H1 (cell line): ENCODE measurements around the gene NACAD. TPM values are rescaled to one million over a fixed set of nuclear protein-coding genes. Genes with fewer than 3 reads are reported as not detected.

Experiments used
- CTCF ChIA-PET: fragments of 300-600 bp; sonication (Branson Sonifier 250); formaldehyde crosslinking; loops from one replicate; lab custom pipeline; 2021; ENCODE audit not compliant: partially characterized antibody; lab: Charles Lee
- POLR2A ChIA-PET: fragments of 300-600 bp; sonication (Branson Sonifier 250); formaldehyde crosslinking; loops from one replicate; lab custom pipeline; 2021; ENCODE audit warnings: inconsistent platforms; ENCODE audit not compliant: partially characterized antibody; lab: Charles Lee
- DNase-seq, 2 experiments: peaks; one replicate each; pipeline versions ENCODE4 v3.0.0 to v3.0.0-alpha.2; 2010 to 2022; ENCODE audit warnings: low spot score in 2 of 2, low read depth in 1 of 2, mixed read lengths in 1 of 2
- FAIRE-seq: peaks from 2 replicates; lab custom pipeline; 2011; peaks lifted over from hg19 to GRCh38; lab: Jason Lieb, UNC
- H2AFZ ChIP-seq: 2 replicates; pipeline ENCODE4 v1.8.1; 2012; ENCODE audit warnings: low read length, inconsistent platforms
- H2AK5ac ChIP-seq: 2 replicates; pipeline ENCODE4 v1.6.1; 2013; ENCODE audit warnings: low read depth, low read length
- H2BK120ac ChIP-seq: replicated peaks from 2 replicates; pipeline ENCODE3; 2013; ENCODE audit warnings: low read depth, low read length, inconsistent platforms
- H2BK12ac ChIP-seq: 2 replicates; pipeline ENCODE4 v1.6.1; 2013; ENCODE audit warnings: low read depth, low read length
- H2BK15ac ChIP-seq: 2 replicates; pipeline ENCODE4 v1.6.1; 2013; ENCODE audit warnings: low read length
- H2BK20ac ChIP-seq: 2 replicates; pipeline ENCODE4 v1.6.1; 2013; ENCODE audit warnings: low read length
- H2BK5ac ChIP-seq: 2 replicates; pipeline ENCODE4 v1.6.1; 2013; ENCODE audit warnings: low read depth, low read length
- H3K14ac ChIP-seq: 2 replicates; pipeline ENCODE4 v1.6.1; 2013; ENCODE audit warnings: inconsistent platforms; ENCODE audit not compliant: insufficient read length
- H3K18ac ChIP-seq: 2 replicates; pipeline ENCODE4 v1.6.1; 2013; ENCODE audit warnings: low read length; ENCODE audit errors: extremely low read depth
- H3K23ac ChIP-seq: 2 replicates; pipeline ENCODE4 v1.6.1; 2013; ENCODE audit warnings: inconsistent platforms; ENCODE audit not compliant: insufficient read length
- H3K23me2 ChIP-seq: 2 replicates; pipeline ENCODE4 v1.6.1; 2013; ENCODE audit warnings: low read depth, low read length
- H3K27ac ChIP-seq: 2 replicates; pipeline ENCODE4 v1.6.1; 2011; ENCODE audit warnings: low read depth, low read length, inconsistent platforms
- H3K27me3 ChIP-seq, 4 experiments: replicated peaks in 1 of 4; 1 replicate in 1 of 4; 2 replicates in 3 of 4; pipeline versions ENCODE4 v1.6.1 to v1.8.1; 2011 to 2013; ENCODE audit warnings: low read length in 3 of 4, mild to moderate bottlenecking in 3 of 4, inconsistent platforms in 2 of 4, mixed read lengths in 2 of 4, moderate library complexity in 1 of 4; ENCODE audit not compliant: control insufficient read depth in 3 of 4, insufficient read depth in 3 of 4; ENCODE audit errors: extremely low read depth in 1 of 4
- H3K36me3 ChIP-seq, 4 experiments: 2 replicates each; pipeline versions ENCODE4 v1.6.1 to v1.8.1; 2011 to 2013; ENCODE audit warnings: mild to moderate bottlenecking in 4 of 4, low read length in 3 of 4, moderate library complexity in 2 of 4, control low read depth in 1 of 4, inconsistent platforms in 1 of 4; ENCODE audit not compliant: insufficient read depth in 4 of 4, control insufficient read depth in 2 of 4
- H3K4ac ChIP-seq: replicated peaks from 2 replicates; pipeline ENCODE3; 2013; ENCODE audit warnings: low read length, low read depth, mixed read lengths, inconsistent platforms; ENCODE audit not compliant: insufficient read length
- H3K4me1 ChIP-seq, 4 experiments: replicated peaks in 1 of 4; 1 replicate in 1 of 4; 2 replicates in 3 of 4; pipeline versions ENCODE4 v1.6.1 to v1.8.1; 2011 to 2013; ENCODE audit warnings: low read length in 3 of 4, inconsistent platforms in 2 of 4, mixed read lengths in 1 of 4; ENCODE audit not compliant: insufficient read depth in 4 of 4, control insufficient read depth in 3 of 4
- H3K4me2 ChIP-seq, 2 experiments: 2 replicates each; pipeline versions ENCODE4 v1.6.1 to v1.8.1; 2011 to 2013; ENCODE audit warnings: low read depth in 2 of 2, low read length in 2 of 2, control low read depth in 1 of 2, inconsistent platforms in 1 of 2, mild to moderate bottlenecking in 1 of 2; ENCODE audit not compliant: insufficient read depth in 1 of 2
- H3K4me3 ChIP-seq, 4 experiments: fragments of 200-600, 300-600 bp in 1 of 4; sonication (generic), shearing (Covaris generic), sonication (Bioruptor Twin) in 1 of 4; 2 replicates each; pipeline versions ENCODE4 v1.5.1 to v1.8.1; 2011 to 2016; ENCODE audit warnings: low read length in 4 of 4, low read depth in 3 of 4, control low read depth in 2 of 4, inconsistent platforms in 2 of 4, mild to moderate bottlenecking in 2 of 4, mixed read lengths in 1 of 4, moderate library complexity in 1 of 4; ENCODE audit not compliant: insufficient read depth in 2 of 4; ENCODE audit errors: extremely low read depth in 1 of 4
- H3K56ac ChIP-seq: replicated peaks from 2 replicates; pipeline ENCODE3; 2013; ENCODE audit warnings: low read depth, mild to moderate bottlenecking, mixed read lengths, low read length, inconsistent platforms; ENCODE audit not compliant: insufficient read length
- H3K79me1 ChIP-seq: 2 replicates; pipeline ENCODE4 v1.6.1; 2013; ENCODE audit warnings: low read depth, low read length, control low read depth
- H3K79me2 ChIP-seq, 2 experiments: 2 replicates each; pipeline versions ENCODE4 v1.6.1 to v1.8.1; 2012 to 2013; ENCODE audit warnings: low read length in 2 of 2, mild to moderate bottlenecking in 2 of 2, inconsistent platforms in 1 of 2; ENCODE audit not compliant: insufficient read depth in 2 of 2, control insufficient read depth in 1 of 2
- H3K9ac ChIP-seq, 4 experiments: replicated peaks in 1 of 4; 1 replicate in 1 of 4; 2 replicates in 3 of 4; pipeline versions ENCODE4 v1.6.1 to v1.8.1; 2011 to 2013; ENCODE audit warnings: low read depth in 3 of 4, low read length in 3 of 4, control low read depth in 2 of 4, mild to moderate bottlenecking in 2 of 4, moderate library complexity in 2 of 4, inconsistent platforms in 1 of 4; ENCODE audit errors: extremely low read depth in 1 of 4
- H3K9me3 ChIP-seq, 2 experiments: 2 replicates each; pipeline versions ENCODE4 v1.6.1 to v1.8.1; 2012 to 2013; ENCODE audit warnings: mild to moderate bottlenecking in 2 of 2, moderate library complexity in 2 of 2, control low read depth in 1 of 2, inconsistent platforms in 1 of 2, low read depth in 1 of 2, low read length in 1 of 2, mixed read lengths in 1 of 2; ENCODE audit not compliant: insufficient read depth in 2 of 2
- H4K20me1 ChIP-seq, 2 experiments: replicated peaks in 1 of 2; 2 replicates each; pipeline versions ENCODE3 to v1.8.1; 2011 to 2013; ENCODE audit warnings: inconsistent platforms in 2 of 2, low read length in 2 of 2, mild to moderate bottlenecking in 1 of 2; ENCODE audit not compliant: insufficient read depth in 2 of 2, control insufficient read depth in 1 of 2
- H4K5ac ChIP-seq: 2 replicates; pipeline ENCODE4 v1.6.1; 2013; ENCODE audit warnings: low read length, low read depth, mixed read lengths, inconsistent platforms; ENCODE audit not compliant: insufficient read length
- H4K8ac ChIP-seq: 2 replicates; pipeline ENCODE4 v1.8.0; 2013; ENCODE audit warnings: mild to moderate bottlenecking, moderate library complexity, low read length, inconsistent platforms; ENCODE audit not compliant: insufficient read depth; ENCODE audit errors: extremely low read depth
- H4K91ac ChIP-seq: replicated peaks from 2 replicates; pipeline ENCODE3; 2013; ENCODE audit warnings: low read length, mixed read lengths, inconsistent platforms; ENCODE audit not compliant: insufficient read length
- CBX5 ChIP-seq: fragments of 300-800, 300-1000 bp; sonication (generic); IDR thresholded peaks from 2 replicates; pipeline ENCODE4 v1.7.1; 2016; ENCODE audit warnings: antibody characterized with exemption, low read length, low read depth
- CBX8 ChIP-seq: fragments of 300-800, 300-1000 bp; sonication (generic); IDR thresholded peaks from 2 replicates; pipeline ENCODE4 v1.7.1; 2016; ENCODE audit warnings: low read depth, low read length, borderline replicate concordance
- EGR1 ChIP-seq: IDR thresholded peaks from 2 replicates; pipeline ENCODE4 v1.6.1; 2011; ENCODE audit warnings: low read depth, low read length, borderline replicate concordance
- EP300 ChIP-seq, 2 experiments: IDR thresholded peaks; 1 replicate in 1 of 2; 2 replicates in 1 of 2; pipeline ENCODE4 v1.6.1; 2011 to 2012; ENCODE audit warnings: low read depth in 2 of 2, low read length in 2 of 2, mild to moderate bottlenecking in 2 of 2, borderline replicate concordance in 1 of 2, inconsistent platforms in 1 of 2, moderate library complexity in 1 of 2
- GABPA ChIP-seq: IDR thresholded peaks from 2 replicates; pipeline ENCODE4 v1.6.1; 2011; ENCODE audit warnings: mild to moderate bottlenecking, low read length, moderate library complexity, borderline replicate concordance; ENCODE audit not compliant: insufficient read depth
- HDAC2 ChIP-seq, 2 experiments: fragments of 300-600 bp in 1 of 2; sonication (generic) in 1 of 2; IDR thresholded peaks; 2 replicates each; pipeline ENCODE4 v1.6.1; 2011 to 2012; ENCODE audit warnings: low read depth in 2 of 2, low read length in 2 of 2, mild to moderate bottlenecking in 2 of 2, moderate library complexity in 2 of 2, borderline replicate concordance in 1 of 2, inconsistent platforms in 1 of 2
- JUN ChIP-seq: IDR thresholded peaks from 2 replicates; pipeline ENCODE4 v1.6.1; 2011; ENCODE audit warnings: low read depth, mild to moderate bottlenecking, improper control_type of control experiment, low read length
- KDM1A ChIP-seq: fragments of 200-600, 300-600 bp; sonication (generic); IDR thresholded peaks from 2 replicates; pipeline ENCODE4 v1.7.1; 2016; ENCODE audit warnings: mild to moderate bottlenecking, low read length, borderline replicate concordance
- KDM4A ChIP-seq: IDR thresholded peaks from one replicate; pipeline ENCODE4 v1.7.1; 2012; ENCODE audit warnings: low read depth, mild to moderate bottlenecking, moderate library complexity, low read length, inconsistent platforms; ENCODE audit not compliant: severe bottlenecking
- NRF1 ChIP-seq: IDR thresholded peaks from 2 replicates; pipeline ENCODE4 v1.6.1; 2011; ENCODE audit warnings: mild to moderate bottlenecking, low read depth, low read length, improper control_type of control experiment
- RNF2 ChIP-seq: fragments of 200-900, 300-1000 bp; sonication (generic); IDR thresholded peaks from 2 replicates; pipeline ENCODE4 v1.7.1; 2016; ENCODE audit warnings: borderline replicate concordance, low read depth, mild to moderate bottlenecking, antibody characterized with exemption, low read length; ENCODE audit not compliant: poor library complexity, severe bottlenecking; ENCODE audit errors: missing control alignments
- WGBS, 2 experiments: shearing (Covaris generic) in 1 of 2; methylation state at CpG; one replicate each; pipeline versions ENCODE4 v1.1.6 to v1.1.7; 2013 to 2015; ENCODE audit warnings: low lambda C conversion rate in 2 of 2, mixed read lengths in 2 of 2, inconsistent platforms in 1 of 2, low coverage in 1 of 2, missing lambda C conversion rate in 1 of 2; ENCODE audit not compliant: insufficient replicate concordance in 2 of 2, insufficient coverage in 1 of 2, insufficient read length in 1 of 2; ENCODE audit errors: extremely low coverage in 1 of 2, missing lambda C conversion rate in 1 of 2; 5-methylcytosine and 5-hydroxymethylcytosine counted together
- polyA plus RNA-seq, 7 experiments: library from polyadenylated mRNA; depleted of rRNA in 3 of 7; stranded (reverse) in 5 of 7; unstranded in 2 of 7; fragments of >200 nt in 5 of 7; fragments of 200-250 nt in 2 of 7; gene quantifications; 1 replicate in 5 of 7; 2 replicates in 1 of 7; 4 replicates in 1 of 7; pipeline versions ENCODE4 v1.2.1 to v1.2.3, GENCODE V29; 2011 to 2013; ENCODE audit warnings: missing spikeins in 2 of 7, mixed read lengths in 2 of 7
- total RNA-seq: library from RNA; stranded (reverse); fragmentation: NEBNext Ultra II Directional; extraction: Animal tissue kit (Norgen Biotek cat#: 25700); gene quantifications from 2 replicates; pipeline ENCODE4 v1.2.1, GENCODE V29; 2021

NACAD gene
- total and polyA plus RNA-seq, 2 of the 8 experiments (the other 6 are each of a cell fraction or from before 2014, with no cell fraction given), result 1.3 to 6.0 TPM

- no peak overlapping the region for H4K91ac ChIP-seq
- no peak overlapping the region for H4K5ac ChIP-seq
- no peak overlapping the region for H2AFZ ChIP-seq
- no peak overlapping the region for H3K4me2 ChIP-seq
- peaks cover 0 to 27% of the 10 kb centered on the region in 2 experiments; a peak in 2 of 4 replicates for H3K79me2 ChIP-seq
- H3K36me3 ChIP-seq, result no peaks in the 10 kb centered on the region; a peak in 1 of 8 replicates
- H2BK120ac ChIP-seq, result no peak overlapping the region
- ChIA-PET CTCF (interaction anchor here (0.8 to 1.3 kb wide), 2 partner anchors 17 to 38 kb away, joined by 3 read pairs; no protein-coding TSS in a partner anchor), POLR2A (interaction anchor here (0.9 to 1.4 kb wide), 3 partner anchors 8 to 52 kb away, joined by 3 to 5 read pairs (median 3); no protein-coding TSS in a partner anchor)
- no peak overlapping the region for H2AK5ac ChIP-seq
- no peak overlapping the region for H2BK20ac ChIP-seq
- H2BK5ac ChIP-seq, result peak overlapping the region; percentile 36; the same call in 1 of the 2 replicates
- H3K18ac ChIP-seq, result no peak overlapping the region
- H3K4me1 ChIP-seq, result peaks cover 0 to 5% (median 0%) of the 10 kb centered on the region in 4 experiments; a peak in 1 of 7 replicates
- H3K4me3 ChIP-seq, result no peak overlapping the region
- no peaks in the 10 kb centered on the region for H3K27me3 ChIP-seq
- H3K9ac ChIP-seq, result no peak overlapping the region
- H2BK12ac ChIP-seq, result no peak overlapping the region
- DNase-seq (no peak), FAIRE-seq (no peak)
- H4K20me1 ChIP-seq, result peaks cover 3 to 4% of the 10 kb centered on the region in 2 experiments
- H3K23me2 ChIP-seq, result no peaks in the 10 kb centered on the region
- H4K8ac ChIP-seq, result no peak overlapping the region
- no peak overlapping the region for H3K56ac ChIP-seq
- no peak overlapping the region for H2BK15ac ChIP-seq
- no peak overlapping the region for H3K14ac ChIP-seq
- no peak overlapping the region for H3K27ac ChIP-seq
- H3K9me3 ChIP-seq, result no peaks in the 10 kb centered on the region
- WGBS, 2 experiments, result 81% methylated on average over 4 of the region's 4 CpGs; no CpG with 5 or more reads in 1 of the 2 experiments
- H3K4ac ChIP-seq, result no peak overlapping the region
- no peaks in the 10 kb centered on the region; the same call in none of the 2 replicates for H3K79me1 ChIP-seq
- no peak overlapping the region for H3K23ac ChIP-seq
- TF ChIP-seq NRF1, result no peak
- TF ChIP-seq EGR1, result no peak
- TF ChIP-seq JUN, result no peak
- no peak for TF ChIP-seq HDAC2 (IDR thresholded peaks at IDR 0.05; ENCODE audit: borderline replicate concordance in 1 of 2, low read depth in 2 of 2, low read length in 2 of 2)
- no peak for TF ChIP-seq RNF2
- TF ChIP-seq EP300 (IDR thresholded peaks at IDR 0.05; ENCODE audit: borderline replicate concordance in 1 of 2, low read depth in 2 of 2, low read length in 2 of 2), result no peak
- no peak for TF ChIP-seq CBX8
- no peak for TF ChIP-seq KDM4A
- TF ChIP-seq GABPA, result no peak
- TF ChIP-seq KDM1A, result no peak
- no peak for TF ChIP-seq CBX5
These were observed 54.9 kb downstream of the NACAD start for GRCh38 chr7:45033931-45034290.
